ENCODE data around the gene BMAL2.

The BMAL2 gene

DNA sequence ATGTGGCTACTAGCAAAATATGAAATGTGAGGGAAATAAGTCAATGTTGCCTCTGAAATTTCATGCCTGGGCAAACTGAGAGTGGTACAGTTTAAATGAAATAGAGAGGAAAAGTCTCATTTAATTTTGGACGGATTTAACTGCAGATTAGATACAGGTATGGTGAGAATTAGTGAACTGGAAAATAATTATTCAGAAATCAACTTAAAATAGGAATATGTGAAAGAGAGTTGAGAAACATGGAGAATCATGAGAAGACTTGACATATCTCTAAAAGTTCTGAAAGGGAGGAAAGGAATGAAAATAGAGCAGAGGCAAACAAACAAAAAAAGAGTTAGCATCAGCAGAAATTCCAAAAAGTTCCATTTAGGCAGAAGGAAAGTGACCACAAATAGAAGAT lies 33.5 kb upstream of the BMAL2 start:
- Histone ChIP-seq H3K9me3 (ENCODE audit: severe bottlenecking) (no peaks in the 10 kb centered on the region), H3K36me3 (no peaks in the 10 kb centered on the region; the same call in 1 of the 2 replicates), H3K27me3 (ENCODE audit: insufficient read depth, low read depth, severe bottlenecking) (no peaks in the 10 kb centered on the region), H3K27ac (no peak overlapping the region), H3K4me3 (ENCODE audit: low read depth, low read length) (no peak overlapping the region)
- TF ChIP-seq, protein P1, sequence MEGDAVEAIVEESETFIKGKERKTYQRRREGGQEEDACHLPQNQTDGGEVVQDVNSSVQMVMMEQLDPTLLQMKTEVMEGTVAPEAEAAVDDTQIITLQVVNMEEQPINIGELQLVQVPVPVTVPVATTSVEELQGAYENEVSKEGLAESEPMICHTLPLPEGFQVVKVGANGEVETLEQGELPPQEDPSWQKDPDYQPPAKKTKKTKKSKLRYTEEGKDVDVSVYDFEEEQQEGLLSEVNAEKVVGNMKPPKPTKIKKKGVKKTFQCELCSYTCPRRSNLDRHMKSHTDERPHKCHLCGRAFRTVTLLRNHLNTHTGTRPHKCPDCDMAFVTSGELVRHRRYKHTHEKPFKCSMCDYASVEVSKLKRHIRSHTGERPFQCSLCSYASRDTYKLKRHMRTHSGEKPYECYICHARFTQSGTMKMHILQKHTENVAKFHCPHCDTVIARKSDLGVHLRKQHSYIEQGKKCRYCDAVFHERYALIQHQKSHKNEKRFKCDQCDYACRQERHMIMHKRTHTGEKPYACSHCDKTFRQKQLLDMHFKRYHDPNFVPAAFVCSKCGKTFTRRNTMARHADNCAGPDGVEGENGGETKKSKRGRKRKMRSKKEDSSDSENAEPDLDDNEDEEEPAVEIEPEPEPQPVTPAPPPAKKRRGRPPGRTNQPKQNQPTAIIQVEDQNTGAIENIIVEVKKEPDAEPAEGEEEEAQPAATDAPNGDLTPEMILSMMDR (IDR thresholded peaks at IDR 0.05; ENCODE audit: low read depth, low read length), result no peak
- no peak for DNase-seq

- no peaks in the 10 kb centered on the region for H3K9me3 ChIP-seq (ENCODE audit: severe bottlenecking)
- no peak overlapping the region for H3K27ac ChIP-seq
- H3K27me3 ChIP-seq (ENCODE audit: insufficient read depth, low read depth, severe bottlenecking), result no peaks in the 10 kb centered on the region
- no peak overlapping the region for H3K4me3 ChIP-seq (ENCODE audit: low read depth, low read length)
- H3K36me3 ChIP-seq, result no peaks in the 10 kb centered on the region; the same call in 1 of the 2 replicates
- TF ChIP-seq, protein P1 (IDR thresholded peaks at IDR 0.05; ENCODE audit: low read depth, low read length), result no peak
- no peak for DNase-seq
These were observed 32.4 kb upstream of the BMAL2 start for GRCh38 chr12:27300226-27300625.

GRCh38 chr12:27303139-27304111 lies 29.2 kb upstream of the BMAL2 start:
- TF ChIP-seq, protein P1 (IDR thresholded peaks at IDR 0.05; ENCODE audit: low read depth, low read length), result no peak

DNA sequence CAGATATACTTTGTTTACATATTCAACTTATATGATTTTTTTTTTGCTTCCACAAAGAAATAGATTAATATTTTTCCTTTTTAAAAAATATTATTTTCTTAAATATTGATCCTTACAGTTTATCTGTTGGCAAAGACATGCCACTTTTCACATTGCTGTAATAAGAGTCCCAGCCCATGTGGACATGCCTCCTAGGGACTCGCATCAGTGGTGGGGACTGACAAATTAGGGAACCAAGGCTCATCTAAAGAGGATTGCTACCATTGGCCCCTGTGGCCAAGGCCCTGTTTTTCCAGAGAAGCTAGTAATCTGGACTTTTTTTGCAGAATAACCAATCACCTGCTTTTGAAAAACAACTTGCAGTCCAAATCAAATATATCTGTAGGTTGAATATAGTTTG lies 27.8 kb upstream of the BMAL2 start:
- TF ChIP-seq, protein P1 (IDR thresholded peaks at IDR 0.05; ENCODE audit: low read depth, low read length), result no peak
- Histone ChIP-seq H3K36me3 (peaks cover 5% of the 10 kb centered on the region; the same call in 1 of the 2 replicates), H3K4me3 (ENCODE audit: low read depth, low read length) (no peak overlapping the region), H3K27ac (no peak overlapping the region), H3K9me3 (ENCODE audit: severe bottlenecking) (no peaks in the 10 kb centered on the region), H3K27me3 (ENCODE audit: insufficient read depth, low read depth, severe bottlenecking) (no peaks in the 10 kb centered on the region)
- DNase-seq, result no peak

More at GRCh38 chr12:27303139-27304111, 29.2 kb upstream of the BMAL2 start:
- no peak overlapping the region for H3K4me3 ChIP-seq (ENCODE audit: low read depth, low read length)
- H3K27me3 ChIP-seq (ENCODE audit: insufficient read depth, low read depth, severe bottlenecking), result no peaks in the 10 kb centered on the region
- no peak for DNase-seq
- H3K27ac ChIP-seq, result no peak overlapping the region
- H3K9me3 ChIP-seq (ENCODE audit: severe bottlenecking), result no peaks in the 10 kb centered on the region
- H3K36me3 ChIP-seq, result no peaks in the 10 kb centered on the region; the same call in 1 of the 2 replicates

- no peaks in the 10 kb centered on the region for H3K9me3 ChIP-seq (ENCODE audit: severe bottlenecking)
- H3K27me3 ChIP-seq (ENCODE audit: insufficient read depth, low read depth, severe bottlenecking), result no peaks in the 10 kb centered on the region
- no peak overlapping the region for H3K4me3 ChIP-seq (ENCODE audit: low read depth, low read length)
- H3K36me3 ChIP-seq, result peaks cover 5% of the 10 kb centered on the region; the same call in 1 of the 2 replicates
- TF ChIP-seq, protein P1 (IDR thresholded peaks at IDR 0.05; ENCODE audit: low read depth, low read length), result no peak
- no peak overlapping the region for H3K27ac ChIP-seq
- no peak for DNase-seq
These were observed 26.8 kb upstream of the BMAL2 start for GRCh38 chr12:27305673-27306456.
